NCI-H1105 treated with DMSO at 0.1 percent for 48 hours (cell line): ENCODE results near the gene EEF1AKMT1.
A peak's percentile ranks its signal among the peaks of the same experiment; 100 is the strongest.

Source experiments
- DNase-seq: peaks from one replicate; lab custom pipeline; 2025; lab: John Stamatoyannopoulos, UW

The EEF1AKMT1 gene

DNA sequence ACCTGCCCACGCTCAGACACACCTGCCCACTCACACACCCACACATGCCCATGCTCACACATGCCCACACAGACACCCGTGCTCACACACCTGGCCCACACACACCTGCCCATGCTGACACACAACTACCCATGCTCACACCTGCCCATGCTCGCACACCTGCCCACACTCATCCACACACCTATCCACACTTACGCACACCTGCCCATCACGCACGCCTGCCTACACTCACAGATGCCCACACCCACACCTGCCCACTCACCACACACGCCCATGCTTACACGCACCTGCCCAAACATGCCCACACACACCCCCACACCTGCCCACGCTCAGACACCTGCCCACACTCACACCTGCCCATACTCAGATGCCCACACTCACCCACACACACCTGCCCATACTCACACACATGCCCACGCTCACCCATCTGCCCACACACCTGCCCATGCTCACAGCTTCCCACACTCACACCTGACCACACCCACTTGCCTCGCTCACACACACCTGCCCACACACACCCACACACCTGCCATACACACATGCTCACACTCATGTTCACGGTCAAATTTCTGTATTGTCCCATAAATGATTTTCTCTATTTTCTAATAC, 54.7 kb downstream of the EEF1AKMT1 start:
- DNase-seq = no peak

DNA sequence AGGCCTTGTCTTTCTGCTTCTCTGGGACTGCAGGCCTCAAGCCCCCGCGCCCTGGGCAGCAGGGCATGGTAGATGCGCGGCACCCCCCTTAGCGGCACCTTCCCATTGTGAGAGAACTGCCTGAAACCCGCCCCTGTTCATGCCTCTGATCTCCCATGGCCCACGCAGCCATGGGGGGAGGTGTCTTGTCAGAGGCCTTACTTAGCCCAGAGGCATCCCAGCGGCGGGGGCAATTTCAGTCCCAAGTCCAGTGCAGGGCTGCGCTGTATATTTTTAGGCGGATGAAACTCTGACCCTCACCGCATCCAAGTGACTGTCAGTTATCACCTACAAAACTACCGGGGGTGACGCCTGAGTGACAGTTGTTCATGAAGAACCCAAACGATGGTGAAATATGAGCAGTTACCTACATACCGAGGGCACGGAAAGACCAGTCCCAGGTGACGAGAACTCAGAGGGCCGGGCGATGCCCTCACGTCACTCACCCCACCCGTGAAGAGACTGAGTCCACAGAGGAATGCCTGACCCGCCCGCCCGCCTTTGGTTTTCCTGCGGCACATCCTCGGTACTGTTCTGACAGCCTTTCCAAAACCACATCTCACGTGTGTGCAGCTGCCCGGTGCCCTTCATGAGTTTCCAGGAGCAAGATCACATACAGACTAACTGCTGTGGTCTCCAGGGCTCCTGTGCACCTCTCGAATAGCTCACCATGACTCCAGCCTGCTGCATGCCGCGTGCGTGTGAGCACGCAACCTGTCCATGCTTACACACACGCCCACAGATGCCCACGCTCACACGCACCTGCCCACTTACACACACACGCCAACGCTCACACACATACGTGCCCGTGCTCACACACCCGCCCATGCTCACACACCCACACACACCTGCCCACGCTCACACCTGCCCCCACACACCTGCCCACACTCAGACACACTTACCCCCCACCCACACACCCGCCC, 55.9 kb downstream of the EEF1AKMT1 start:
- DNase-seq = no peak

DNA sequence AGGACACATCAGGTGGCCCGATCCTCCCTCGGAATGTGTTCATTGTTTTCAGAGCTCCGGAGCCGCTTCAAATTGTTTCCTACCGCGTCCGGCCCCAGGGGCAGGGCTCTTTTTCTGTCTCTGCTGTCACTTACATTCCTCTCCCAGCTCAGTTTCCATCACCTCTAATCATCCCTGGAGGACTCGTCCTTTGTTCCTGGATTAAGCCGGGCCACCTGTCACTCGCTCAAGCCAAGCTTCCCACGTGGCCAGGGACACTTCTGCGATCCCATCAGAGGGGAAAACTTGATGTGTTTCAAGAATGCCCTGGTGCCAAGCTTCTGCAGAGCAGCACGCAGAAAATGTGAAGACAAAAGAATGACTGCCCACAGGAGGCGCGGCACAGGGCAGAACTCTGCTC, 56.8 kb downstream of the EEF1AKMT1 start:
- peak; percentile 23 for DNase-seq

- no peak for DNase-seq
Observed at GRCh38 chr13:20715330-20715712, 58.4 kb downstream of the EEF1AKMT1 start.

- no peak for DNase-seq
Observed at GRCh38 chr13:20714563-20715329, 59.0 kb downstream of the EEF1AKMT1 start.

DNA sequence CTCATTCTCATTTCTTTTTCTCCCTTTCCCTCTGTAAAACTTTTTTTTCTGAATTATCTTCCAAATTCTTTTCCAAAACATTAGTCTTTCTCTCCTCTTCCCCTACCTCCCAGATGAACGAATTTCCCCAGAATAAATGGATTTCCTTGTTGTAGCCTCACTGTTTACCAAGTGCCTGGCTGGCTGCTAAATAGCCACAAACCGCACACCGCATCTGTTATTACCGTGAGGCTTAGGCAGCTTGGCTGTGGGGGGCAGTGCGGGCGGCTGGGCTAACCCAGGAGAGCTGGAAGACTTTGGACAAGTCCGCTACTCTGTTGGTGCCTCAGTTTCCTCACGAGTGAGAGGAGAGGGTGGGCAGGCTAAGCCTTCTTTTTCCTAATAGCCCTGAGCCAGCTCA, 59.6 kb downstream of the EEF1AKMT1 start:
- no peak for DNase-seq

GRCh38 chr13:20713751-20714150, 60.0 kb downstream of the EEF1AKMT1 start:
- no peak for DNase-seq

- DNase-seq = no peak
Observed at GRCh38 chr13:20713014-20713376, 60.8 kb downstream of the EEF1AKMT1 start.

- DNase-seq = no peak
Observed at GRCh38 chr13:20711301-20712044, 62.3 kb downstream of the EEF1AKMT1 start.

DNA sequence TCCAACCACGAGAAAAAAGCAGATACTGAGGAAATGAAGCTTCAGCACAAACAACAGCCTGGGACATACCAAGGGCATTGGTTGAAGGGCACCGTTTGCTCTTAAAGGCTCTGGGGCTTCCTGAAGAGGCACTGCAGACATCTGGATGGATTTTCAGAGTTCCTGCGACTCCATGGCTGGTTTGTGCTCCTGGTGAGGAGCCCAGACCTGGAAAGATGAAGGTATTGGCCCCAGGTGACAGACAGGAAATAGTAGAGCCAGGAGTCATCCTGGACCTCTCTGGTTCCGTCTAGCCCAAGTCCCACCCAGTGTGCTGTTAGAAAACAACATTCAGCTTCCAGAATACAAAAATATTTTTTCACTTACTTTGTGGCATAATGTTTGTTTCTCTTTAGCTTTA, 64.0 kb downstream of the EEF1AKMT1 start:
- no peak for DNase-seq

- no peak for DNase-seq
Observed at GRCh38 chr13:20709369-20709768, 64.4 kb downstream of the EEF1AKMT1 start.

GRCh38 chr13:20708216-20708615, 65.5 kb downstream of the EEF1AKMT1 start:
- DNase-seq = no peak

GRCh38 chr13:20706661-20707060, 67.1 kb downstream of the EEF1AKMT1 start:
- no peak for DNase-seq

- DNase-seq = no peak
Observed at GRCh38 chr13:20704459-20705069, 69.2 kb downstream of the EEF1AKMT1 start.

DNA sequence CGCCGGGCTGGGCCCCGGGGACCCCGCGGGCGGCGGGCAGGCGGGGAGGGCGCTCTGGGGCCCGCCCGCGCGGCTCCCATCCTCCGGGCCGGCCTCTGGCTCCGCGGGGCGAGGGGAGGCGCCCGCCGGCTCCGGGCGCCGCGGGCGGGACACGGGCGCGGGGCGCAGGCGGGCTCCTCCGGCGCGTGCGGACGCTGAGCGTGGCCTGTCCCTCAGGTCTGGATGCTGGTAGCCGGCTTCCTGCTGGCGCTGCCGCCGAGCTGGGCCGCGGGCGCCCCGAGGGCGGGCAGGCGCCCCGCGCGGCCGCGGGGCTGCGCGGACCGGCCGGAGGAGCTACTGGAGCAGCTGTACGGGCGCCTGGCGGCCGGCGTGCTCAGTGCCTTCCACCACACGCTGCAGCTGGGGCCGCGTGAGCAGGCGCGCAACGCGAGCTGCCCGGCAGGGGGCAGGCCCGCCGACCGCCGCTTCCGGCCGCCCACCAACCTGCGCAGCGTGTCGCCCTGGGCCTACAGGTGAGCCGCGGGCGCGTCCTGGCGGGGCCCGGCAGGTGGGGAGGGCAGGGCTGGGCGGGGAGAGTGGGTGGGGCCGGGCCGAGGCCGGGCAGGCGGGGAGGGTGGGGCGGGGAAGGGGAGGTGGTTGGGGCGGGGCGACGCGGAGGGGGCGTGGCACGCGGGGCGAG, 69.8 kb downstream of the EEF1AKMT1 start:
- peak; percentile 64 for DNase-seq

DNA sequence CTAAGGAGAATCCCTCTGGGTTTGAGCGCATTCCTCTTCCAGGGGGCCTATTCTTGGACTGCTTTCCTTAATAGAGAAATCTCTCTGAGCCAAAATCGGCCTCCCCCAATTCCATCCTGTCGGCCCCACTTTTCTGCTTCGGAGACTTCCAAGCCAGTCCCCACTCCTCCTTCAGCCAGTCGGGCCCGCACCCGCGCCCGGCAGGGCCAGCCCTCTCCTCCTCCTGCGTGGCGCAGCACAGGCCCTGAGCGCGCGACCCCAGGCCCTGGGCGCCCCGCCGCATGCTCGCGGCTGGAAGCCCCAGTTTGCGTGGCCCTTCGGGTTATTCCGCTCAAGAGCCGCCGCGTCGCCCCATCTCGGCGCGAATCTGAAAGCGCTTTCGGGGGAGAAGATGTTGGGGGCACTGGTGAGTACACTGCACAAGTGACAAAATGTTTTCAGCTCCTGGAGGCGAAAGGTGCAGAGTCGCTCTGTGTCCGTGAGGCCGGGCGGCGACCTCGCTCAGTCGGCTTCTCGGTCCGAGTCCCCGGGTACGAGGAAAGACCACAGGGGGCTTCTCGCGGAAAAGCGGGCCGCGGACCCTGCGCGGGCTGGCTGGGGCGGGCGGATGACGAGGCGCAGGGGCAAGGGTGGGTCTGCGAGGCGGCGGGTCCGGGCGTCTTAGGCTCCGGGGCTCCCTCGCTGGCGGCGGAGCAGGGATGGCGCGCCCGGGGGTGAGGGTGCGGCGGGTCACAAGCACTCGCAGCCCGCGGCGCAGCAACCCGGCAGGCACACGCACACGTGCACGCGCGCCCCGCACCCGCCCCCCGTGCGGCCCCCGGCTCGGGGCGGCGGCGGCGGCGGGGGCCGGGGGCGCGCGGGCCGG, 70.6 kb downstream of the EEF1AKMT1 start, which contains the start of gene IL17D:
IL17D (plus strand) TSS at position 785 of the 865 bp plus-strand sequence. CDS start 303 bp downstream, outside the sequence.
- peak; percentile 34 for DNase-seq

- peak; percentile 35 for DNase-seq
Observed at GRCh38 chr13:20702530-20702914, 71.2 kb downstream of the EEF1AKMT1 start.

DNA sequence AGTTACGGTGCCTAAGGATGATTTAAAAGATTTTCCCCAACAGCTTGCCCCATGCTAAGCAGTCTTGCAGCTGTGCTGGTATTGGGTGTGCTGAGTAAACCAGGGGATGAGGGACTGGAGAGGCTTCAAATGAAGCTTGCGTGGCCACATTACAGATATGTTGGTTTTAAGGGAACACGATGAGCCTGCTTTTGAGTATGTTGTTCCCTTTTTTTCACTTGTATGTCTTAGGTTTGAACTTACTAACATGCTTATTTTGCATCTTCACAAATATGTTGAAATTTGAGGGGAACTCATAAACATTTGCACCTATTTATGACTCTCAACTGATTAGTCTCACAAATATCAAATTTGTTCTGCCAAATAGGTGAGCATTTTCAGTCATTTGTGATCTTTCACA, 72.3 kb downstream of the EEF1AKMT1 start:
- no peak for DNase-seq

- no peak for DNase-seq
Observed at GRCh38 chr13:20700288-20700687, 73.5 kb downstream of the EEF1AKMT1 start.

GRCh38 chr13:20699715-20700114, 74.0 kb downstream of the EEF1AKMT1 start:
- DNase-seq = no peak
